GM19099 (cell line): ENCODE measurements around the gene PRR9.
A peak's percentile ranks its signal among the peaks of the same experiment; 100 is the strongest.

Source experiments
- POLR2A ChIP-seq: IDR thresholded peaks from 3 replicates; pipeline ENCODE4 v1.6.1; 2011; ENCODE audit warnings: low read depth; ENCODE audit not compliant: insufficient read length; ENCODE audit errors: extremely low read depth

PRR9 gene

GRCh38 chr1:153259387-153259786, 42.0 kb downstream of the PRR9 start, which contains the start of gene LORICRIN:
LORICRIN (plus strand) TSS chr1:153259687; CDS start chr1:153260950, 1,263 bp downstream.
- TF ChIP-seq POLR2A = no peak

- peak; percentile 24 for TF ChIP-seq POLR2A
These were observed 43.3 kb downstream of the PRR9 start for GRCh38 chr1:153260585-153261280.

GRCh38 chr1:153261281-153262069, 44.1 kb downstream of the PRR9 start:
- no peak for TF ChIP-seq POLR2A

- no peak for TF ChIP-seq POLR2A
These were observed 44.6 kb downstream of the PRR9 start for GRCh38 chr1:153262070-153262366.

GRCh38 chr1:153262462-153263157, 45.2 kb downstream of the PRR9 start:
- peak; percentile 9 for TF ChIP-seq POLR2A

GRCh38 chr1:153265457-153265856, 48.1 kb downstream of the PRR9 start:
- no peak for TF ChIP-seq POLR2A
